HAP-1 (cell line): ENCODE results near the gene TOP2B.

Experiments used
- DNase-seq, 2 experiments: peaks; one replicate each; pipeline ENCODE4 v3.0.0-alpha.2; 2016 to 2020; ENCODE audit warnings: low spot score in 2 of 2
- H3K27me3 ChIP-seq: fragments of 250-450 bp; sonication (Bioruptor Pico); 2 replicates; pipeline ENCODE4 v1.5.1; 2020; ENCODE audit warnings: low read depth, mild to moderate bottlenecking, moderate library complexity
- H3K36me3 ChIP-seq: fragments of 250-450 bp; sonication (Bioruptor Pico); replicated peaks from 2 replicates; pipeline ENCODE4 v1.5.1; 2020; ENCODE audit warnings: mild to moderate bottlenecking
- H3K4me1 ChIP-seq: fragments of 250-450 bp; sonication (Bioruptor Pico); 2 replicates; pipeline ENCODE4 v1.5.1; 2020; ENCODE audit warnings: mild to moderate bottlenecking
- H3K4me3 ChIP-seq: fragments of 250-450 bp; sonication (Bioruptor Pico); 2 replicates; pipeline ENCODE4 v1.5.1; 2020; ENCODE audit warnings: mild to moderate bottlenecking, moderate library complexity
- H3K9me3 ChIP-seq: fragments of 250-450 bp; sonication (Bioruptor Pico); 2 replicates; pipeline ENCODE4 v1.5.1; 2020; ENCODE audit warnings: mild to moderate bottlenecking, moderate library complexity
- in situ Hi-C: fragments of 300-500 bp; cut with MboI; formaldehyde crosslinking; loops from 3 replicates; pipeline ENCODE4 v1.14.3; 2020; ENCODE audit warnings: low sequenced_read_pairs, inconsistent platforms, mixed read lengths

TOP2B gene, protein sequence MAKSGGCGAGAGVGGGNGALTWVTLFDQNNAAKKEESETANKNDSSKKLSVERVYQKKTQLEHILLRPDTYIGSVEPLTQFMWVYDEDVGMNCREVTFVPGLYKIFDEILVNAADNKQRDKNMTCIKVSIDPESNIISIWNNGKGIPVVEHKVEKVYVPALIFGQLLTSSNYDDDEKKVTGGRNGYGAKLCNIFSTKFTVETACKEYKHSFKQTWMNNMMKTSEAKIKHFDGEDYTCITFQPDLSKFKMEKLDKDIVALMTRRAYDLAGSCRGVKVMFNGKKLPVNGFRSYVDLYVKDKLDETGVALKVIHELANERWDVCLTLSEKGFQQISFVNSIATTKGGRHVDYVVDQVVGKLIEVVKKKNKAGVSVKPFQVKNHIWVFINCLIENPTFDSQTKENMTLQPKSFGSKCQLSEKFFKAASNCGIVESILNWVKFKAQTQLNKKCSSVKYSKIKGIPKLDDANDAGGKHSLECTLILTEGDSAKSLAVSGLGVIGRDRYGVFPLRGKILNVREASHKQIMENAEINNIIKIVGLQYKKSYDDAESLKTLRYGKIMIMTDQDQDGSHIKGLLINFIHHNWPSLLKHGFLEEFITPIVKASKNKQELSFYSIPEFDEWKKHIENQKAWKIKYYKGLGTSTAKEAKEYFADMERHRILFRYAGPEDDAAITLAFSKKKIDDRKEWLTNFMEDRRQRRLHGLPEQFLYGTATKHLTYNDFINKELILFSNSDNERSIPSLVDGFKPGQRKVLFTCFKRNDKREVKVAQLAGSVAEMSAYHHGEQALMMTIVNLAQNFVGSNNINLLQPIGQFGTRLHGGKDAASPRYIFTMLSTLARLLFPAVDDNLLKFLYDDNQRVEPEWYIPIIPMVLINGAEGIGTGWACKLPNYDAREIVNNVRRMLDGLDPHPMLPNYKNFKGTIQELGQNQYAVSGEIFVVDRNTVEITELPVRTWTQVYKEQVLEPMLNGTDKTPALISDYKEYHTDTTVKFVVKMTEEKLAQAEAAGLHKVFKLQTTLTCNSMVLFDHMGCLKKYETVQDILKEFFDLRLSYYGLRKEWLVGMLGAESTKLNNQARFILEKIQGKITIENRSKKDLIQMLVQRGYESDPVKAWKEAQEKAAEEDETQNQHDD (N-terminal part only)

DNA sequence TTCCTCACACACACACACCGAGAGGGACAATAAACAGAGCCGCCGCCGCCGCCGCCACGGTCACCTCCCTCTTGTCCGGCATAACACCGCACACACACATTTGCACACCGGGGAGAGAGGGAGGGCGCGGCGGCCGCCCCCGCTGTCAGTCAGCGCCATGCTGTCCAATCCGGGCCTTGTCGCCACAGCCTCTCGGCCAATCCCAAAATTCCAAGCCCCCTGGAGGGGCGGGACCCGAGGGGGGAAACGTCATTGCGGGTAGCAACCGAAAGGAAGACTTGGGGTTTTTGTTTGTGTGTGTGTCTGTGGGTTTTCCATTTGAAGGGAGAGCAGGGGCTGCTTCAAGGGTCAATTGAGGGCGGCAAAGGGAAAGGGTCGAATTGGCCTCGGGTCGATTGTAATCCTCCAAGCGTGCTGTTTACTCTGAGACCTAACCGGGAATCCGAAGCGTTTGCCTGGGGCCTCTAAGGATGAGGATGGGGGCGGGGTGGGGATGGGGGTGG lies at the start of gene TOP2B:
TSS of gene TOP2B (minus strand) at position 96 of the 503 bp plus-strand sequence. CDS start 610 bp downstream, outside the sequence.
- in situ Hi-C loops, result loop anchor here (25.0 kb wide), 1 partner anchor 222 kb away; no protein-coding TSS in a partner anchor
- peaks cover 7% of the 10 kb centered on the region for H3K27me3 ChIP-seq
- H3K36me3 ChIP-seq, result no peaks in the 10 kb centered on the region
- H3K4me1 ChIP-seq, result peaks cover 25% of the 10 kb centered on the region
- DNase-seq, result peak; percentile 92 to 96
- peak within 1 kb of the TSS; percentile 72 for H3K4me3 ChIP-seq
- no peaks in the 10 kb centered on the region for H3K9me3 ChIP-seq

DNA sequence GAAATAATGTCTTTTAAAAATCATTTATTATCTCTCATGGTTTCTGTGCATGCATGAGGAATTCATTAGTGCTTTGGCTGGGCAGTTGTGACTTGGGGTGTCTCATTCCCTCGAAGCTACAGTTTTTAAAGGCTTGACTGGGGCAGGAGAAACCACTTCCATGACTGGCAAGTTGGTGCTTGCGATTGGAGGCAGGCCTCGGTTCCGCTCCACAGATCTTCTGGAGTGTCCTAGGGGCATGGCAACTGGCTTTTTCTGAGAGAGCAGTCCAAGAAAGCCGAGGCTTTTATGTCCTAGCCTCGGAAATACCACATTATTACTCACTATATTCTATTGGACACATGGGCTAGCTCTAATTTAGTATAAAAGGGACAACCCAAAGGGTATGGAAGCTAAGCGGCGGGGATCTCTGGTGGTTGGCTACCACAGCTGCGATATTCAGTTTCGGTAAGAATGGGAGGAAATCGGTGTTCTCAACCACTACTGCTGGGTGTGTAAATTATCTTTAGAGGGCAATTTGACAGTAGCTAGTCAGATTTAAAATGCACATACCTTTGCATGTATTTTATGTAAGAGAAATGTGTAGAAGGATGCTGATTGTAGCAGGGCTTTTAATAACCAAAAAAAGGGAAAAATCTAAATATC lies 48.8 kb upstream of the TOP2B start:
- Histone ChIP-seq H3K4me1 (no peaks in the 10 kb centered on the region), H3K4me3 (no peak overlapping the region), H3K27me3 (no peaks in the 10 kb centered on the region), H3K36me3 (no peaks in the 10 kb centered on the region), H3K9me3 (no peaks in the 10 kb centered on the region)
- in situ Hi-C loops, result no loop called here
- DNase-seq, result no peak

DNA sequence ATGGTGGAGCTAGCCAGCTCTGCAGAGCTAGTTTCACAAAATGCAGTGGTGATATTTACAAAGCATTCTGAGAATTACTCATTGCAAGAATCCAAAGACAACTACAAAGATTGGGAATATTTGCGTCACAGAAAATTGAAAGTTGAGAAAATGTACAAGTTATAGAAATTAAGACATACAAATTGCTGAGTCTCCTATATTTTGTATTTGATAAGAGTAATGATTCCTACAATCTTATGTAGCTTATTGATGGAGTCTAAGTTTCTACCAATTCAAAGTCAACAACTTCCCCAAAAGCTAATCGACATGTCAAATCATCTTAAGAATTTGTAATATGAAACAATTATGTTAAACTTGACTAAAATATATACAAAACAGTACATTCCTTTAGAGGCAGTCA lies 46.4 kb upstream of the TOP2B start:
- no peak for DNase-seq
- Histone ChIP-seq H3K36me3 (no peaks in the 10 kb centered on the region), H3K9me3 (no peaks in the 10 kb centered on the region), H3K4me1 (no peaks in the 10 kb centered on the region), H3K4me3 (no peak overlapping the region), H3K27me3 (peaks cover 6% of the 10 kb centered on the region)
- in situ Hi-C loops, result no loop called here

DNA sequence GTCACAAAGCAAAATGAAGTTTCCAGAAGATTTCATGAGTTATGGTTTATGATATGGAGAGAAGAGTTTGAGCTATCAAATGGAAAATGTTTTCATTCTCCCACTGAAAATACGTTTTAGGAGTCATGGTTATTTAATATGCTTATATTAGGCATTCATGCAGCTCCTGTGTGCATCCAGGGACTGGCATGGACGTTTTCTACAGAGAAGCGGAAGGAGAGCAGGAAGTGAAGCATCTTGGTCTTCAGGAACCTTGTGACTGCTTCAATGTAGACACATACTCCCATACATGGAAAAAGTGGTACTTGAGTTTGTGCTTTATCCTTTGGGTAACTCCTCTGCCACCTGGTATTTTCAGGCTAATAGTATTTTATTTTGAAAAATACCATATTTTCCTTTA lies 43.3 kb upstream of the TOP2B start:
- no peak overlapping the region for H3K4me3 ChIP-seq
- H3K27me3 ChIP-seq, result peaks cover 6% of the 10 kb centered on the region
- H3K36me3 ChIP-seq, result no peaks in the 10 kb centered on the region
- in situ Hi-C loops, result no loop called here
- no peak for DNase-seq
- no peaks in the 10 kb centered on the region for H3K9me3 ChIP-seq
- no peaks in the 10 kb centered on the region for H3K4me1 ChIP-seq

DNA sequence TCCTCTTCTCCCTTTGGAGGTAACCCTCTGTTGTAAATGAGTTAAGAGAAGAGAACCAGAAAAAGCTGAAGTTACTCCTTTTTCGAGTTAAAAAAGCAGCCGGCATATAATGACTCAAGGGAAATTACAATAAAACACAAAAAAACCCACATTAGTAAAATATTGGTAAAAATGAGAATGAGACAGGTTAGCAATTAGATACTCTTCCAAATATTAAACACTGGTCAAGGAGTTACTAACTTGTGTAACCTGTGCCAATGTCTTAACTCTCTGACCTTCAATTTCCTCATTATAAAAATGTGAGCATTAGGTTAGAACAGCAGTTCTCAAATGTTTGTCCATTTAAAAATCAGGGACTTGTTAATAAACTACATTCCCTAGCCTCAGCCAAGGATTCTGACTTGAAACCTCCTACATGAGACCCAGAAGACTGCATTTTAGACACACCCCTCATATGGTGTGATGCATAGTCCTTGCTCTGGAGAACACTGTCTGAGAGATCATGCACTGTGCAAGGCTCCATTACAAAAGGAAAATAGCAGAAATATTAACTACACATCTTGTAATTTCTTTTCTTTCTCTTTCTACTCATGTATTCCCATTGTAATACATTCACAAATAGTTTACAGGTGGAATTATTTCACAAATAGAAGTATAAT lies 42.7 kb upstream of the TOP2B start:
- in situ Hi-C loops, result no loop called here
- H3K36me3 ChIP-seq, result no peaks in the 10 kb centered on the region
- no peaks in the 10 kb centered on the region for H3K9me3 ChIP-seq
- no peak overlapping the region for H3K4me3 ChIP-seq
- no peaks in the 10 kb centered on the region for H3K4me1 ChIP-seq
- DNase-seq, result no peak
- peaks cover 6% of the 10 kb centered on the region for H3K27me3 ChIP-seq

DNA sequence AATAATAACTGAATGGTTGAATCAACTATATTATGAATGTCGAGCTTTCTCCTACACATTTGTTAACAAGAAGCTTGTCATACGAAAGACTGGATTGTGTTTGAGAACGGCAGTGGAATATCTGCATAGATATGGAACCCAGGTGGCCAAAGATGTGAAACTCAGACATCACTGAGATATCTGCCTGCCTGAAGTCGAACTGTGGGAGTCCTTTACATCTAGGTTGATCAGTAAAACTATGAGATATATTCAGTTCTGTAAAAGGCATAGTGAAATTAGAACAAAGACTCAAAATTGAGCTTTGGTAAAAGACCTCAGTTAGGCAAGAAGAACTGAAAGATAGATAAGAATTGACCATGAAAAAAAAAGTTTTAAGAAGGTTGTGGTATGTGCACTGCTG lies 41.5 kb upstream of the TOP2B start:
- no peaks in the 10 kb centered on the region for H3K36me3 ChIP-seq
- no peak for DNase-seq
- no peaks in the 10 kb centered on the region for H3K4me1 ChIP-seq
- H3K9me3 ChIP-seq, result no peaks in the 10 kb centered on the region
- no peak overlapping the region for H3K4me3 ChIP-seq
- in situ Hi-C loops, result no loop called here
- H3K27me3 ChIP-seq, result peaks cover 6% of the 10 kb centered on the region

DNA sequence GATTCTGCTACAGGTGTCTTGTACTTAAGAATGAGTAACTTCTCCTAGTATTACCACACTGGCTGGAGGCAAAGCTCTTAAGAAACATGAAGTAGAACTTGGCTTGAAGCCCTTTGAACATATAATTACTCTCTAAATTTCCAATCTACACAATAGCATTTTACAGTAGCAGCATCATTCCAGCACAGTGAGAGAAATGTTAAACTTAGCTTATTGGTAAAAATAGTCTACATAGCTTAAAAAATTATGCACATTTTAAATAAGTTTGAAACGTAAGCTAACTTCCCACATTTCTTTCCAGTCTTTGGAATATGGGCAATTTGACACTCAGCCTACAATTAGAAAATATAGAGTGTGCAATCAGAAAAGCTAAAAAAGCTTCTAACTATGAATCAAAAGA lies 32.8 kb upstream of the TOP2B start:
- Histone ChIP-seq H3K36me3 (no peaks in the 10 kb centered on the region), H3K4me3 (no peak overlapping the region), H3K27me3 (no peaks in the 10 kb centered on the region), H3K9me3 (no peaks in the 10 kb centered on the region), H3K4me1 (peaks cover 4% of the 10 kb centered on the region)
- in situ Hi-C loops, result no loop called here
- DNase-seq, result no peak

DNA sequence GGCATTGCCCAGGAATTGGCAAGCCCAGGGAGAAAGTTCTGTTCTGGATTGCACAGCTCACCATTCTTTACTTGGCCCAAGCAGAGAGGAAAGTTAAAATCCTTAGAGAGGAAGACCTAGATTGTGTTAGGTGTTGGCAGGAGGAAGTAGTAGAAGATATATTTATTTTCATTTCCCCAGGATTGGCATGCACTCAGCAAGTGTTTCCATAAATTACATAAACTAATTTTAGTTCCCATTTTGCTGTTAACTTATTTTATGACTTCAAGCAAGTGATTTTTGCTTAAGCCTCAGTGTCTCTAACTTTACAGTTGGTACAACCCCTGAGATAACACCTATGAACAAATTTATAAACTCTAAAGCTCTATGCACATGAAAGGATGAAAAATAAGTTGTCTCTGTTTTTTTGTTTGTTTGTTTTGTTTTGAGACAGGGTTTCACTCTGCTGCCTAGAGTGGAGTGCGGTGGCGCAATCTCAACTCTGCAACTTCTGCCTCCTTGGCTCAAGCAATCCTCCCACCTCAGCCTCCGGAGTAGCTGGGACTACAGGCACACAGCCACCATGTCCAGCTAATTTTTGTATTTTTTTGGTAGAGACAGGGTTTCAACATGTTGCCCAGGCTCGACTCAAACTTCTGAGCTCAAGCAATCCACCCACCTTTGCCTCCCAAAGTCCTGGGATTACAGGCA lies 31.2 kb upstream of the TOP2B start:
- Histone ChIP-seq H3K36me3 (no peaks in the 10 kb centered on the region), H3K4me1 (peaks cover 12% of the 10 kb centered on the region), H3K27me3 (no peaks in the 10 kb centered on the region), H3K9me3 (no peaks in the 10 kb centered on the region), H3K4me3 (no peak overlapping the region)
- in situ Hi-C loops, result no loop called here
- DNase-seq, result no peak

DNA sequence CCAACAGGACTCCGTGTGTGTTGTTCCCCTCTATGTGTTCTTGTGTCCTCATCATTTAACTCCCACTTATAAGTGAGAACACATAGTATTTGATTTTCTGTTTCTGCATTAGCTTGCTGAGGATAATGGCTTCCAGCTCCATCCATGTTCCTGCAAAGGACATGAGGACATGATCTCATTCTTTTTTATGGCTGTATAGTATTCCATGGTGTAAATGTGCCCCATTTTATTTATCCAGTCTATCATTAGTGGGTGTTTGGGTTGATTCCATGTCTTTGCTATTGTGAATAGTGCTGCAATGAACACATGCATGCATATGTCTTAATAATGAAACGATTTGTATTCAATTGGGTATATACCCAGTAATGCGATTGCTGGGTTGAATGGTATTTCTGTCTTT lies 28.5 kb upstream of the TOP2B start:
- Histone ChIP-seq H3K4me3 (no peak overlapping the region), H3K4me1 (peaks cover 12% of the 10 kb centered on the region), H3K9me3 (no peaks in the 10 kb centered on the region), H3K36me3 (no peaks in the 10 kb centered on the region), H3K27me3 (no peaks in the 10 kb centered on the region)
- in situ Hi-C loops, result no loop called here
- DNase-seq, result no peak

DNA sequence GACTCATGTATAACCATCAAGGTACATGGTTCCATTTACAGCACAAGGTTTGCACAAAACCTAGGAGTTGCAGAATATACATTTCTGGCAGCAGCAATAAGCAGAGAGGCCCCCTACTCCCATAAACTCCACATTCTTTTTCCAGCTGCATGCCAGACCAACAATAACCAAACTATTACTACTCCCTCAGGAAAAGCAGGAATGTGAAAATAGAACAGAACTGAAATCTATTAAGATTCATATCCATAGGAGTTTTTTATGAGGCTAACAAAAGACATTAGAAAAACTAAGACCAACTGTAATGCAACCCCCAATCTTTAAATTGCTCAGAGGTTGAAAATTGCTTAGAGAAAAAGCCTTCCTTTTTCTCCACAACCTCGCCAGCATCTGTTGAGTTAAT lies 27.6 kb upstream of the TOP2B start:
- in situ Hi-C loops, result no loop called here
- DNase-seq, result peak in 1 of 2 experiments; percentile 58
- Histone ChIP-seq H3K9me3 (no peaks in the 10 kb centered on the region), H3K36me3 (no peaks in the 10 kb centered on the region), H3K4me3 (no peak overlapping the region), H3K4me1 (peaks cover 12% of the 10 kb centered on the region), H3K27me3 (no peaks in the 10 kb centered on the region)

DNA sequence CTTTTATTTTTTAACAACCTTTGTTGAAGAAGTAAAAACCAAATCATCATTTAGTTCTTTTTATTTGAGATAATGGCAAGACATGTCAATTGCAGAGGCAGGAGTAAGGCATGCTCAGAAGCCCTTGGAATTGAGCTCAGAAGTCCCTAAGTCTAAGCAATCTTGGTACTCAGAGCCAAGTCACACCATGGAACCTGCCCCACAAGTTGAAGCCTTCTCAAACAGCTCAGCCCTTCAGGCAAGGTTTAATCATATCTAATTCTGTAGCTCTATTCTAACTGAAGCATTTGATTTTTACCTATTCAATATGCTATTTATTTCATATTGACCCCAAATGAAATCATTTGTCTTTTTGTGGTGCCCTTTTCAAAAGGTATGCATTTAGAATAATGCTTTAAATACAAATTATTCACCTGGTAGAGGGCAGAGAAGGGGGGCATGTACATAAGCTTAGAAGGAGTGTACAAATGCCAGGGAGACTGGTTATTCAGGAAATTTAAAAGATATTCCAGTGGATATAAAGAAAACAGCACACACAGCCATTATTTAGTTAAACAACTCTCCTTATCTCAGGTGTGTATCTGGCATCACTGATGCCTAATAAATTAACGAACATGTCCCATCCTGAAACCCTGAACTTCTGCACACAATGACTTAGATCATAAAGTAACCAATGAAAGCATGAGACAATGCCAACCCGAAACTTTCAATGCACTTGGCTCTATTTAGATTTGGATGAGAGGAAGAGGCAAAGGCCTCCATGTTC lies 26.2 kb upstream of the TOP2B start:
- DNase-seq, result no peak
- no peak overlapping the region for H3K4me3 ChIP-seq
- no peaks in the 10 kb centered on the region for H3K27me3 ChIP-seq
- peaks cover 12% of the 10 kb centered on the region for H3K4me1 ChIP-seq
- in situ Hi-C loops, result no loop called here
- no peaks in the 10 kb centered on the region for H3K36me3 ChIP-seq
- no peaks in the 10 kb centered on the region for H3K9me3 ChIP-seq

DNA sequence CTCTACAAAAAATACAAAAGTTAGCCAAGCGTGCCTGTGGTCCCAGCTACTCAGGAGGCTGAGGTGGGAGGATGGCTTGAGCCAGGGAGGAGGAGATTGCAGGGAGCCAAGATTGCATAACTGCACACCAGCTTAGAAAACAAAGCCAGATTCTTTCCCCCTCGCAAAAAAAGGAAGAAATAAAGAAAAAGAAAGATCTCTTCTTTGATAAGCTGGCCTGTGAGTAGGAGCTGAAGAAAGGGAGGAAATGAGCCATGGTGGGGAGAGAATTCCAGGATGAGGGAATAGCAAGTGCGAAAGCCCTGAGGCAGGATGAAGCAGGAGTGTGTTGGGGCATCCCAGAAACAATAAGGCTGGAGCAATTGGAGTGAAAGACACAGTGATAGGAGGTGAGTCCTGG lies 24.5 kb upstream of the TOP2B start:
- in situ Hi-C loops, result no loop called here
- H3K9me3 ChIP-seq, result no peaks in the 10 kb centered on the region
- no peaks in the 10 kb centered on the region for H3K27me3 ChIP-seq
- DNase-seq, result peak; percentile 15 to 22
- H3K4me3 ChIP-seq, result no peak overlapping the region
- H3K4me1 ChIP-seq, result peaks cover 12% of the 10 kb centered on the region
- no peaks in the 10 kb centered on the region for H3K36me3 ChIP-seq
